Right lobe of liver (tissue), 4 donors: ENCODE measurements around the gene ALDOC.
A peak's percentile ranks its signal among the peaks of the same experiment; 100 is the strongest.

Experiments used
- CTCF ChIP-seq, 4 donors: fragments of 200-600 bp in 3 of 4; fragments of 450-650 bp in 1 of 4; IDR thresholded peaks; one replicate each; pipeline versions ENCODE4 v1.5.1 to v1.8.0; 2016 to 2022; ENCODE audit warnings: antibody characterized with exemption in 4 of 4, mild to moderate bottlenecking in 2 of 4
- POLR2A ChIP-seq: fragments of 450-650 bp; IDR thresholded peaks from one replicate; pipeline ENCODE4 v1.6.1; 2017; ENCODE audit warnings: antibody characterized with exemption, mild to moderate bottlenecking
- donor health status: DM: no; HTN: no; CAD: no.
- donor health status: DM: no; HTN: no; CAD: no.
- donor health status: DM: no; HTN: yes; CAD: no.

GRCh38 chr17:28547623-28548416 is 28.9 kb downstream of the ALDOC start:
- TF ChIP-seq CTCF (IDR thresholded peaks at IDR 0.05) (peak; percentile 91 to 96 (median 94)), POLR2A (no peak)
